Esophagus squamous epithelium (tissue), 4 donors: ENCODE measurements around the gene TRIM47.

Source experiments
- POLR2A ChIP-seq, 4 donors: fragments of 450-650 bp; IDR thresholded peaks; one replicate each; pipeline ENCODE4 v1.6.1; 2017; ENCODE audit warnings: antibody characterized with exemption in 4 of 4, mild to moderate bottlenecking in 4 of 4, moderate library complexity in 3 of 4
- TF ChIP-seq, protein P1 (sequence below), 6 experiments: fragments of 450-650 bp in 4 of 6; fragments of 200-600 bp in 2 of 6; sonication (generic) in 2 of 6; IDR thresholded peaks; one replicate each; pipeline ENCODE4 v1.5.1; 2016 to 2019; ENCODE audit warnings: antibody characterized with exemption in 6 of 6, mild to moderate bottlenecking in 4 of 6, moderate library complexity in 4 of 6

- TF ChIP-seq POLR2A (IDR thresholded peaks at IDR 0.05), result no peak
- TF ChIP-seq, protein P1, sequence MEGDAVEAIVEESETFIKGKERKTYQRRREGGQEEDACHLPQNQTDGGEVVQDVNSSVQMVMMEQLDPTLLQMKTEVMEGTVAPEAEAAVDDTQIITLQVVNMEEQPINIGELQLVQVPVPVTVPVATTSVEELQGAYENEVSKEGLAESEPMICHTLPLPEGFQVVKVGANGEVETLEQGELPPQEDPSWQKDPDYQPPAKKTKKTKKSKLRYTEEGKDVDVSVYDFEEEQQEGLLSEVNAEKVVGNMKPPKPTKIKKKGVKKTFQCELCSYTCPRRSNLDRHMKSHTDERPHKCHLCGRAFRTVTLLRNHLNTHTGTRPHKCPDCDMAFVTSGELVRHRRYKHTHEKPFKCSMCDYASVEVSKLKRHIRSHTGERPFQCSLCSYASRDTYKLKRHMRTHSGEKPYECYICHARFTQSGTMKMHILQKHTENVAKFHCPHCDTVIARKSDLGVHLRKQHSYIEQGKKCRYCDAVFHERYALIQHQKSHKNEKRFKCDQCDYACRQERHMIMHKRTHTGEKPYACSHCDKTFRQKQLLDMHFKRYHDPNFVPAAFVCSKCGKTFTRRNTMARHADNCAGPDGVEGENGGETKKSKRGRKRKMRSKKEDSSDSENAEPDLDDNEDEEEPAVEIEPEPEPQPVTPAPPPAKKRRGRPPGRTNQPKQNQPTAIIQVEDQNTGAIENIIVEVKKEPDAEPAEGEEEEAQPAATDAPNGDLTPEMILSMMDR (IDR thresholded peaks at IDR 0.05), result no peak
Observed at GRCh38 chr17:75847614-75848522, 30.5 kb downstream of the TRIM47 start.
